ENCODE results near the gene CIPC. TPM values are rescaled to one million over a fixed set of nuclear protein-coding genes. Genes with fewer than 3 reads are reported as not detected.

CIPC gene
- total and polyA plus RNA-seq, 5 experiments from 2014 or later, result 4.4 to 12.8 (median 7.7) TPM

GRCh38 chr14:77151918-77152588 lies 54.0 kb downstream of the CIPC start:
- POLR2A ChIA-PET, result no interaction called here
- H3K4me1 Mint-ChIP-seq, result no peaks in the 10 kb centered on the region
- H3K27me3 Mint-ChIP-seq, result peaks cover 19 to 75% (median 36%) of the 10 kb centered on the region in 5 donors
- no peak overlapping the region for H3K27ac Mint-ChIP-seq
- no peaks in the 10 kb centered on the region for H3K36me3 Mint-ChIP-seq
- peak in 3 of 10 donors; percentile 20 to 27 (median 24) for DNase-seq
- no peak for ATAC-seq
- H3K4me3 Mint-ChIP-seq, result no peak overlapping the region
- H3K9me3 Mint-ChIP-seq, result no peaks in the 10 kb centered on the region

DNA sequence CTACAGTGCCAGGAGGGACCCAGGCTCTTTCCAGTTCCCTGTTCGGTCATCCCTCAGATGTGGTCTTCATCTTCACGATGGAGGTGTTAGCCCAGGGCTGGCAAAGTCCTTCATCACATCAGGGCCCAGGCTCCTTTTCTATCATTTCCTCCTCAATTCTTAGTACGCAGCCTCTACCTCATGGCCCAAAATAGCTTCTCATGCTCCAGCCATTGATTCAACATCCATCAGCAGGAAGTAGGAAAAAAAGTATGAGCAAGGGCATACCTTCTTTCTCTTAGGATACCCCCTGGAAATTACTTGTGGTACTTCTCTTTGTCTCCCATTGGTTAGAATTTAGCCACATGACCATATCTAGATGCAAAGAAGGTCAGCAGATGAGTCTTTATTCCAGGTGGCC lies 55.7 kb downstream of the CIPC start:
- H3K27me3 Mint-ChIP-seq, result peaks cover 25 to 83% (median 44%) of the 10 kb centered on the region in 5 donors
- H3K4me1 Mint-ChIP-seq, result no peaks in the 10 kb centered on the region

GRCh38 chr14:77154421-77154820 lies 56.4 kb downstream of the CIPC start:
- ATAC-seq, result no peak
- no peaks in the 10 kb centered on the region for H3K36me3 Mint-ChIP-seq
- no peaks in the 10 kb centered on the region for H3K9me3 Mint-ChIP-seq
- peaks cover 28 to 83% (median 45%) of the 10 kb centered on the region in 5 donors for H3K27me3 Mint-ChIP-seq
- H3K4me3 Mint-ChIP-seq, result no peak overlapping the region
- POLR2A ChIA-PET, result no interaction called here
- no peak overlapping the region for H3K27ac Mint-ChIP-seq
- no peaks in the 10 kb centered on the region for H3K4me1 Mint-ChIP-seq
- no peak for DNase-seq

More for the DNA sequence above, 55.7 kb downstream of the CIPC start:
- H3K9me3 Mint-ChIP-seq, result no peaks in the 10 kb centered on the region
- H3K27ac Mint-ChIP-seq, result no peak overlapping the region
- no peak overlapping the region for H3K4me3 Mint-ChIP-seq
- H3K36me3 Mint-ChIP-seq, result no peaks in the 10 kb centered on the region
- ATAC-seq (no peak), DNase-seq (no peak)
- POLR2A ChIA-PET, result no interaction called here

GRCh38 chr14:77155083-77155482 lies 57.0 kb downstream of the CIPC start:
- ATAC-seq (no peak), DNase-seq (no peak)
- no peaks in the 10 kb centered on the region for H3K9me3 Mint-ChIP-seq
- H3K27ac Mint-ChIP-seq, result no peak overlapping the region
- H3K4me3 Mint-ChIP-seq, result no peak overlapping the region
- H3K27me3 Mint-ChIP-seq, result peaks cover 28 to 81% (median 44%) of the 10 kb centered on the region in 5 donors
- POLR2A ChIA-PET, result no interaction called here
- H3K36me3 Mint-ChIP-seq, result no peaks in the 10 kb centered on the region
- no peaks in the 10 kb centered on the region for H3K4me1 Mint-ChIP-seq

GRCh38 chr14:77157740-77158139 lies 59.7 kb downstream of the CIPC start:
- Mint-ChIP-seq H3K9me3 (no peaks in the 10 kb centered on the region), H3K4me1 (no peaks in the 10 kb centered on the region), H3K36me3 (no peaks in the 10 kb centered on the region), H3K27me3 (peaks cover 29 to 80% (median 45%) of the 10 kb centered on the region in 5 donors), H3K4me3 (no peak overlapping the region), H3K27ac (no peak overlapping the region)
- no peak for ATAC-seq
- POLR2A ChIA-PET, result no interaction called here
- no peak for DNase-seq

- DNase-seq, result no peak
- Mint-ChIP-seq H3K36me3 (no peaks in the 10 kb centered on the region), H3K27ac (no peak overlapping the region), H3K27me3 (peaks cover 28 to 76% (median 44%) of the 10 kb centered on the region in 5 donors), H3K4me1 (no peaks in the 10 kb centered on the region), H3K9me3 (no peaks in the 10 kb centered on the region), H3K4me3 (no peak overlapping the region)
- POLR2A ChIA-PET, result no interaction called here
- no peak for ATAC-seq
Measured at GRCh38 chr14:77158175-77158881, 60.3 kb downstream of the CIPC start.

- POLR2A ChIA-PET, result no interaction called here
- no peak overlapping the region for H3K4me3 Mint-ChIP-seq
- no peak overlapping the region for H3K27ac Mint-ChIP-seq
- H3K9me3 Mint-ChIP-seq, result no peaks in the 10 kb centered on the region
- ATAC-seq, result no peak
- DNase-seq, result no peak
- no peaks in the 10 kb centered on the region for H3K4me1 Mint-ChIP-seq
- H3K36me3 Mint-ChIP-seq, result no peaks in the 10 kb centered on the region
- peaks cover 25 to 71% (median 41%) of the 10 kb centered on the region in 5 donors for H3K27me3 Mint-ChIP-seq
Measured at GRCh38 chr14:77158882-77159255, 60.8 kb downstream of the CIPC start.

DNA sequence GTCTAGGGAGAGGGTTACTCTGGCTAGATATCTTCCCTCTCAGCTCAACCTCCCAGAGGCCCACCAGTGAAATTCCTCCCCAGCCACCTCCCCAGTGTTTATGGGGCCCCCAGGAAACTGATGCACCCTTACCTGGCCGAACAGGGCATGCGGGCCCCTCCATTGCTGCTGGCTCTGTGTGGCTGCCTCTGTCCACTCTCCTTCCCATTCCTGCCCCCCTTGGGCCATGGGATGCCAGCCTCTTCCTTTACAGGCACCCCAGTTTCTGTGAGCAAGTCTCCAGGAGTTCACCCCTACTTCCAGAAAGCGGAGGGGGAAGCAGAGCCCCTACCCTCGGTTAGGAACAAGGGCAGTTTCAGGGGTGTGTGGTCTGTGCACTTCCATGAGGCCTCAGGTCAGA lies 63.0 kb downstream of the CIPC start:
- POLR2A ChIA-PET, result no interaction called here
- H3K27me3 Mint-ChIP-seq, result peaks cover 26 to 49% (median 35%) of the 10 kb centered on the region in 5 donors

More for the DNA sequence above, 63.0 kb downstream of the CIPC start:
- no peak overlapping the region for H3K4me3 Mint-ChIP-seq
- ATAC-seq (no peak), DNase-seq (no peak)
- H3K4me1 Mint-ChIP-seq, result no peaks in the 10 kb centered on the region
- no peaks in the 10 kb centered on the region for H3K9me3 Mint-ChIP-seq
- no peak overlapping the region for H3K27ac Mint-ChIP-seq
- no peaks in the 10 kb centered on the region for H3K36me3 Mint-ChIP-seq

Other genes starting within 250 kb of the CIPC start
- 10 to 100 TPM; 24.6 to 26.5 TPM for gene IRF2BPL, start 69.5 kb upstream of the CIPC start, total RNA-seq
- gene IRF2BPL, start 69.5 kb upstream of the CIPC start, polyA plus RNA-seq, result 1 to 10 TPM; 1.9 to 3.3 (median 3.2) TPM
- not detected for gene ZDHHC22, start 43.5 kb downstream of the CIPC start, total RNA-seq
- gene ZDHHC22, start 43.5 kb downstream of the CIPC start, polyA plus RNA-seq, result not detected
- under 1 TPM; 0.66 to 0.83 TPM for gene TMEM63C, start 83.5 kb downstream of the CIPC start, total RNA-seq
- gene TMEM63C, start 83.5 kb downstream of the CIPC start, polyA plus RNA-seq, result under 1 TPM in 2 of 3 donors, not detected in 1; 0.02 to 0.83 TPM
- not detected for gene NGB, start 172.9 kb downstream of the CIPC start, total RNA-seq
- not detected for gene NGB, start 172.9 kb downstream of the CIPC start, polyA plus RNA-seq
- 10 to 100 TPM; 11.4 to 13.9 TPM for gene POMT2, start 222.6 kb downstream of the CIPC start, total RNA-seq
- gene POMT2, start 222.6 kb downstream of the CIPC start, polyA plus RNA-seq, result under 1 TPM; 0.25 to 0.50 (median 0.40) TPM
- 10 to 100 TPM; 17.9 to 19.6 TPM for gene GSTZ1, start 222.8 kb downstream of the CIPC start, total RNA-seq
- gene GSTZ1, start 222.8 kb downstream of the CIPC start, polyA plus RNA-seq, result 10 to 100 TPM in 1 of 3 donors, 1 to 10 TPM in 2; 8.0 to 10.0 (median 9.9) TPM